Measurements from ENCODE around the gene BPTF.

GRCh38 chr17:68004201-68004600, 178.9 kb downstream of the BPTF start:
- TF ChIP-seq, protein P1, sequence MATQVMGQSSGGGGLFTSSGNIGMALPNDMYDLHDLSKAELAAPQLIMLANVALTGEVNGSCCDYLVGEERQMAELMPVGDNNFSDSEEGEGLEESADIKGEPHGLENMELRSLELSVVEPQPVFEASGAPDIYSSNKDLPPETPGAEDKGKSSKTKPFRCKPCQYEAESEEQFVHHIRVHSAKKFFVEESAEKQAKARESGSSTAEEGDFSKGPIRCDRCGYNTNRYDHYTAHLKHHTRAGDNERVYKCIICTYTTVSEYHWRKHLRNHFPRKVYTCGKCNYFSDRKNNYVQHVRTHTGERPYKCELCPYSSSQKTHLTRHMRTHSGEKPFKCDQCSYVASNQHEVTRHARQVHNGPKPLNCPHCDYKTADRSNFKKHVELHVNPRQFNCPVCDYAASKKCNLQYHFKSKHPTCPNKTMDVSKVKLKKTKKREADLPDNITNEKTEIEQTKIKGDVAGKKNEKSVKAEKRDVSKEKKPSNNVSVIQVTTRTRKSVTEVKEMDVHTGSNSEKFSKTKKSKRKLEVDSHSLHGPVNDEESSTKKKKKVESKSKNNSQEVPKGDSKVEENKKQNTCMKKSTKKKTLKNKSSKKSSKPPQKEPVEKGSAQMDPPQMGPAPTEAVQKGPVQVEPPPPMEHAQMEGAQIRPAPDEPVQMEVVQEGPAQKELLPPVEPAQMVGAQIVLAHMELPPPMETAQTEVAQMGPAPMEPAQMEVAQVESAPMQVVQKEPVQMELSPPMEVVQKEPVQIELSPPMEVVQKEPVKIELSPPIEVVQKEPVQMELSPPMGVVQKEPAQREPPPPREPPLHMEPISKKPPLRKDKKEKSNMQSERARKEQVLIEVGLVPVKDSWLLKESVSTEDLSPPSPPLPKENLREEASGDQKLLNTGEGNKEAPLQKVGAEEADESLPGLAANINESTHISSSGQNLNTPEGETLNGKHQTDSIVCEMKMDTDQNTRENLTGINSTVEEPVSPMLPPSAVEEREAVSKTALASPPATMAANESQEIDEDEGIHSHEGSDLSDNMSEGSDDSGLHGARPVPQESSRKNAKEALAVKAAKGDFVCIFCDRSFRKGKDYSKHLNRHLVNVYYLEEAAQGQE (tag by site-specific recombination; IDR thresholded peaks at IDR 0.05): no peak
- no peak for TF ChIP-seq PRDM1 (tag by site-specific recombination; IDR thresholded peaks at IDR 0.05)
- TF ChIP-seq, protein P2, sequence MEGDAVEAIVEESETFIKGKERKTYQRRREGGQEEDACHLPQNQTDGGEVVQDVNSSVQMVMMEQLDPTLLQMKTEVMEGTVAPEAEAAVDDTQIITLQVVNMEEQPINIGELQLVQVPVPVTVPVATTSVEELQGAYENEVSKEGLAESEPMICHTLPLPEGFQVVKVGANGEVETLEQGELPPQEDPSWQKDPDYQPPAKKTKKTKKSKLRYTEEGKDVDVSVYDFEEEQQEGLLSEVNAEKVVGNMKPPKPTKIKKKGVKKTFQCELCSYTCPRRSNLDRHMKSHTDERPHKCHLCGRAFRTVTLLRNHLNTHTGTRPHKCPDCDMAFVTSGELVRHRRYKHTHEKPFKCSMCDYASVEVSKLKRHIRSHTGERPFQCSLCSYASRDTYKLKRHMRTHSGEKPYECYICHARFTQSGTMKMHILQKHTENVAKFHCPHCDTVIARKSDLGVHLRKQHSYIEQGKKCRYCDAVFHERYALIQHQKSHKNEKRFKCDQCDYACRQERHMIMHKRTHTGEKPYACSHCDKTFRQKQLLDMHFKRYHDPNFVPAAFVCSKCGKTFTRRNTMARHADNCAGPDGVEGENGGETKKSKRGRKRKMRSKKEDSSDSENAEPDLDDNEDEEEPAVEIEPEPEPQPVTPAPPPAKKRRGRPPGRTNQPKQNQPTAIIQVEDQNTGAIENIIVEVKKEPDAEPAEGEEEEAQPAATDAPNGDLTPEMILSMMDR (tag by site-specific recombination; IDR thresholded peaks at IDR 0.05): no peak
- TF ChIP-seq ZNF274 (IDR thresholded peaks at IDR 0.05; ENCODE audit: low read length): no peak
- no peak for TF ChIP-seq ZNF274 (tag by site-specific recombination; IDR thresholded peaks at IDR 0.05; ENCODE audit: borderline replicate concordance)
- TF ChIP-seq ZBTB44 (tag by site-specific recombination; IDR thresholded peaks at IDR 0.05): no peak
- TF ChIP-seq ZNF521 (tag by site-specific recombination; IDR thresholded peaks at IDR 0.05): no peak
- TF ChIP-seq, protein P3, sequence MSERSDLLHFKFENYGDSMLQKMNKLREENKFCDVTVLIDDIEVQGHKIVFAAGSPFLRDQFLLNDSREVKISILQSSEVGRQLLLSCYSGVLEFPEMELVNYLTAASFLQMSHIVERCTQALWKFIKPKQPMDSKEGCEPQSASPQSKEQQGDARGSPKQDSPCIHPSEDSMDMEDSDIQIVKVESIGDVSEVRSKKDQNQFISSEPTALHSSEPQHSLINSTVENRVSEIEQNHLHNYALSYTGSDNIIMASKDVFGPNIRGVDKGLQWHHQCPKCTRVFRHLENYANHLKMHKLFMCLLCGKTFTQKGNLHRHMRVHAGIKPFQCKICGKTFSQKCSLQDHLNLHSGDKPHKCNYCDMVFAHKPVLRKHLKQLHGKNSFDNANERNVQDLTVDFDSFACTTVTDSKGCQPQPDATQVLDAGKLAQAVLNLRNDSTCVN (tag by site-specific recombination; optimal IDR thresholded peaks at IDR 0.05): no peak
- no peak for TF ChIP-seq ZNF488 (tag by site-specific recombination; IDR thresholded peaks at IDR 0.05)
- TF ChIP-seq ZNF239 (tag by site-specific recombination; IDR thresholded peaks at IDR 0.05): no peak
- TF ChIP-seq ZNF121 (tag by site-specific recombination; IDR thresholded peaks at IDR 0.05): no peak
- TF ChIP-seq ZNF629 (tag by site-specific recombination; IDR thresholded peaks at IDR 0.05): no peak
- TF ChIP-seq ZNF37A (tag by site-specific recombination; IDR thresholded peaks at IDR 0.05): no peak
